GM12801 (cell line): Measurements from ENCODE around the gene PRICKLE3.

Experiments used
- TF ChIP-seq, protein P1 (sequence below): IDR thresholded peaks from one replicate; pipeline ENCODE4 v1.5.1; 2011; ENCODE audit warnings: control low read depth; ENCODE audit not compliant: insufficient read length; ENCODE audit errors: extremely low read depth

PRICKLE3 gene

GRCh38 chrX:49204709-49205108 is 18.5 kb upstream of the PRICKLE3 start:
- TF ChIP-seq, protein P1, sequence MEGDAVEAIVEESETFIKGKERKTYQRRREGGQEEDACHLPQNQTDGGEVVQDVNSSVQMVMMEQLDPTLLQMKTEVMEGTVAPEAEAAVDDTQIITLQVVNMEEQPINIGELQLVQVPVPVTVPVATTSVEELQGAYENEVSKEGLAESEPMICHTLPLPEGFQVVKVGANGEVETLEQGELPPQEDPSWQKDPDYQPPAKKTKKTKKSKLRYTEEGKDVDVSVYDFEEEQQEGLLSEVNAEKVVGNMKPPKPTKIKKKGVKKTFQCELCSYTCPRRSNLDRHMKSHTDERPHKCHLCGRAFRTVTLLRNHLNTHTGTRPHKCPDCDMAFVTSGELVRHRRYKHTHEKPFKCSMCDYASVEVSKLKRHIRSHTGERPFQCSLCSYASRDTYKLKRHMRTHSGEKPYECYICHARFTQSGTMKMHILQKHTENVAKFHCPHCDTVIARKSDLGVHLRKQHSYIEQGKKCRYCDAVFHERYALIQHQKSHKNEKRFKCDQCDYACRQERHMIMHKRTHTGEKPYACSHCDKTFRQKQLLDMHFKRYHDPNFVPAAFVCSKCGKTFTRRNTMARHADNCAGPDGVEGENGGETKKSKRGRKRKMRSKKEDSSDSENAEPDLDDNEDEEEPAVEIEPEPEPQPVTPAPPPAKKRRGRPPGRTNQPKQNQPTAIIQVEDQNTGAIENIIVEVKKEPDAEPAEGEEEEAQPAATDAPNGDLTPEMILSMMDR = no peak

GRCh38 chrX:49204017-49204416 is 17.8 kb upstream of the PRICKLE3 start:
- TF ChIP-seq, protein P1 = no peak

GRCh38 chrX:49203536-49203935 is 17.4 kb upstream of the PRICKLE3 start:
- TF ChIP-seq, protein P1 = no peak

GRCh38 chrX:49202022-49202421 is 15.8 kb upstream of the PRICKLE3 start:
- TF ChIP-seq, protein P1 = no peak

DNA sequence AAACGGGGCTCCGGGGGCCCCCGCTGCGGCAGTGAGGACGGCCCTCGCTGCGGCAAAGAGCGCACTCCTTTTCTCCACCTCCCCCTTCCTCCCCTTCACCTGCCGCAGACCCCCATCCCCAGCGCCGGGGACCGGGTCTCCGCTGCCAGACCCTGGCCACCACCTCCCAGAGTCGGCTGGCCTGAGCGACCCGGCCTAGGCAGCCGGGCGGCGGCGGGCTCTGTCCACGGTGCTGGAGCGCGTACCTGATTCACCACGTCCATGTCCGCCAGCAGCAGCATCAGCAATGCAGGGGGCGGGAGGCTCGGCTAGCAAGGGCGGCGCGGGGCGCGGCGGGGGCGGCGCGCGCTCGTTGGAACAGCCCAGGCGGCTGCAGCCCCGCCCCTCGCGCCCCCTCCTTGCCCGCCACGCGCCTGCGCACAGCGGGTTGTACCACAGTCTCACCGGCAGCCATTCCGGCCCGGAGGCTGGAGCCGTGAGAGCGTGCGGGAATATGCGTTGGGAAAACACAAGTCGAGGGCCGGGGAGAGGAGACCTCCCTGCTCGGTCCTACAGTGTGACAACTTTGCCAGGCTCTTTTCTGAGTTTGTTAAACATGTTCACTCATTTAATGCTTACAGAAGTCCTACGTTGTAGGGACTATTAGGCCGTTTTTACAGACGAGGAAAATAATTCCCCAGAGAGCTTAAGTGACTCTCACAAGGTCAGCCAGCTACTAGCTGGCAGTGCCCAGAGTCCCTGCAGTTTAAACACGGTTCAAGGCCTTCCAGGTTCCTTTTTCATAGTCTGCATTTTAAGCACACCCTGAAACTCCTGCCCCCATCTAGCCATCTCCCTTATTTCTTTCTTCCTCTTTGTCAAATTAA is 14.0 kb upstream of the PRICKLE3 start, which contains the start of gene SYP:
SYP (minus strand) TSS at position 288 of the 866 bp plus-strand sequence; CDS start at position 281, 7 bp downstream.
- TF ChIP-seq, protein P1 = no peak

DNA sequence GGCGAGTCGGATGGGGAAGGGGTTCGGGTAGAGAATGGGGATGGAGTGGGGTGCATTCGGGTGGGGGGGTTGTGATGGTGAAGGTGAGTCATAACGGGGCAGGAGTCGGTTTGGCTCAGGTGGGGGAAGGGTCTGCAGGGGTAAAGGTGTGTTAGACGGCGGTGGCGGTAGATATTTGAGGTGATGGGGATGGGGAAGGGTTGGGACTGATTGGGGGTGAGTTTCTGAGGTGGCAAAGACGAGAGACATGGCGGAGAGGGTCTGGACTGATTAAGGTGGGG is 13.1 kb upstream of the PRICKLE3 start:
- TF ChIP-seq, protein P1 = no peak

- TF ChIP-seq, protein P1 = no peak
Measured at GRCh38 chrX:49198540-49199314, 12.6 kb upstream of the PRICKLE3 start.
